Measurements from ENCODE around the gene AKAP6.

DNA sequence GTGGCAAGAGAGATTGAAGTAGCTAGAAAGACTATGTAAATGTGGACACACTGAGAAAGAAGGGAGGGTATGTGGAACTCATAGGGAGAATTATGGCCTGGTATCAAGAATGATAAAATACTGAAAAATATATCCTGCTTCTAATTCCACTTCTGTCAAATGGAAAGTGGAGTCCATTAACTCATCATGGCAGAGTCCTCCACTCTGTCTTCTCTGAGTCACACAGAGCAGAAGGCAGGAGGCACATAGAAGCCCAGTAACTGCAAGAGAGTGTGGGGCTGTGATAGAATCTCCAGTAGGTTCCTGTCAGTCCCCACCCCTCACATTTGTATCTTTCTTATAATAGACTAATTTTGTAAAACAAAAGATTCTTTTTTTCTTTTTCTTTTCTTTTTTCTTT, 223.7 kb downstream of the AKAP6 start:
- no peak for TF ChIP-seq POLR2AphosphoS5 (IDR thresholded peaks at IDR 0.05; ENCODE audit: low read depth, low read length)
- no peak for TF ChIP-seq POLR2A (IDR thresholded peaks at IDR 0.05; ENCODE audit: low read depth, low read length)
